Activated CD8-positive, alpha-beta memory T cell treated with anti-CD3 and anti-CD28 coated beads, Interleukin-2, amount 50 U/mL, for 1 hour (primary cell): ENCODE data around the gene BBS4.
"Not testable (repeated sequence)": the region's sequence is repeated elsewhere in the genome, so short reads cannot be mapped to it uniquely, and the experiment has no call there.

ENCODE experiments used
- DNase-seq: peaks from one replicate; pipeline ENCODE4 v3.0.0-alpha.2; 2020; ENCODE audit errors: extremely low read depth

Gene BBS4

DNA sequence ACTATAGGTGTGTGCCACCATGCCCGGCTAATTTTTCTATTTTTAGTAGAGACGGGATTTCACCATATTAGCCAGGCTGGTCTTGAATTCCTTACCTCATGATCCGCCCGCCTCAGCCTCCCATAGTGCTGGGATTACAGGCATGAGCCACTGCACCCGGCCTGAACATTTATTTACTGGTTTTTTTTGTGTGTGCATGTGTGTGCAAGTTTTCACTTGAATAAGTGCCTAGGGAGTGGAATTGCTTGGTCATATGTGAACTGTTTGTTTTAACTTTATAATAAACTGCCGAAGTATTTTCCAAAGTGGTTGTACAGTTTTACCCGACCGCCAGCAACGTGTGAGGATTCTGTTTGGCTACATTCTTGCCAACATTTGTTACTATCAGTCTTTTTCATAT lies 14.1 kb downstream of the BBS4 start:
- no peak for DNase-seq

DNA sequence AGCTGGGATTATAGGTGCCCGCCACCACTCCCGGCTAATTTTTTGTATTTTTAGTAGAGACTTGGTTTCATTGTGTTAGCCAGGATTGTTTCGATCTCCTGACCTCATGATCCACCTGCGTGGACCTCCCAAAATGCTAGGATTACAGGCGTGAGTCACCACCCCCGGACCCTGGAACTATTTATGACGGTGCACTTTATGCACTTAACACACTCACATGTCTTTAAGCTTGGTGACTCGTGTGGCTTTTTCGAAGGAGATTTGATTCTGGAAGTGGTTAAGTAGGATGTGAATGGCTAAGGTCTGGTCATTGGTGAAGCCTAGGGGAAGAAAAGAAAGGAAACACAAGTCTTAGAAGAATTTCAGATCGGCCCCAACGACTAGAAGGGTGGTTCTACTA lies 20.3 kb downstream of the BBS4 start:
- DNase-seq = no peak

DNA sequence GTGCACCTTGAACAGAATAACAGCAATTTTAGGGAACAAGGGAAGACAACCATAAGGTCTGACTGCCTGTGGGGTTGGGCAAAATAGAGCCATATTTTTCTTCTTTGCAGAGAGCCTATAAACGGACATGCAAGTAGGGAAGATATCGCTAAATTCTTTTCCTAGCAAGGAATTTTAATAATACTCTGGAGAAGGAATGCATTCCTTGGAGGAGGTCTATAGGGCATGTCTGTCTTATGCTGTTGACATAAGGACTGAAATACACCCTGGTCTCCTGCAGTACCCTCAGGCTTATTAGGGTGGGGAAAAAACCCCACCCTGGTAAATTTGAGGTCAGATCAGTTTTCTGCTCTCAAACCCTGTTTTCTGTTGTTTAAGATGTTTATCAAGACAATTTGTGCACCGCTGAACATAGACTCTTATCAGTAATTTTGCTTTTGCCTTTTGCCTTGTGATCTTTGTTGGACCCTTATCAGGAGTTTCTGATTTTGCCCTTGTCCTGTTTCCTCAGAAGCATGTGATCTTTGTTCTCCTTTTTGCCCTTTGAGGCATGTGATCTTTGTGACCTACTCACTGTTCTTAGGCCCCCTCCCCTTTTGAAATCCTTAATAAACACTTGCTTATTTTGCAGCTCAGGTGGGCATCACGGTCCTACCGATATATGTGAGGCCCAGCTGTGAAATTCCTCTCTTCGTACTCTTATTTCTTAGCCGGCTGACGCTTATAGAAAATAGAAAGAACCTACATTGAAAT lies 22.7 kb downstream of the BBS4 start:
- DNase-seq = not testable (repeated sequence)

DNA sequence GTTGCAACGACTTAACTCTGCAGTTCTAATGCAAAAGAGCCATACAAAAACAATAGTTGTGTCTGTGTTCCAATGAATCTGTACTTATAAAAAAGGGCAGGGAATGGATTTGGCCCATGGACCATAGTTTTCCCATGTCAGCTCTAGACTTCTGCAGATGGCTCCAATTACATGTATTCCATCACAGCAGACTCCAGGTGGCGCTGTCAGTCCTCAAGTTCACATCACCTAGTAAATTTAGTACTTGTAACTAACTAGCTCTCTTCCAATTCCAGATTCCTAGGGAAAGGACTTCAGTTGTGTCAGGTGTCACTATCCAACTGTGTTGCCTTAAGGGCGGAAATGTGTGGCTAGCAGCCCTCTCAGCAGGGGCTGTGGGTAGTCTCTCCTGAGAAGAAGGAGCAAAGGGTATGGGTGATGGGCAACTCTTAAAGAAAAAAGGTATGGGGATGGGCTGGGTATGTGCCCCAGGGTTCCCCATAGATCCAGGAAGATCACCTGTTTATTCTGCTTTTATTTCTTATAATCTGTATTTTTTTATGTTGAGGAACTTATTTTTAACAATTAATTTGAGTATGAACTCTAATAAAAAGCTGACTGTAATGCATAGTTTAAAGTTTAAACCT lies 36.2 kb downstream of the BBS4 start:
- peak; percentile 19 for DNase-seq

DNA sequence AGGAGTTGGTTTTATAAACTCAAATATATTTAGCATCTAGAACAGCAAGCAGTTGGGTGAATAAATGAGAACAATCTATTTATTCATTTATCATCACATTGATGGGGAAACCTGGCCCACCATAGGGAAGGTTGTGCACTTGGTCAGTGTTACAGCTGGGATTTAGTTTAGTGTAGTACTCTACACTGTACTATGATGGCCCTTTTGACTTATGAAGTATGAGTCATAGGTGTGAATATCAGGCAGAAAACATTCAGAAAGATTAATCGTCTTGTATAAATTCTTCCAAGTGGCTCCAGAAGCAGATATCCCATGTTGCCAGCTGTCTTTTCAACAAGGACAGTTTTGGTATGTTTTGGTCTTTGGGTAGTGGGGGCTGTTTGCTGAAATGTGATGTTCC lies 38.0 kb downstream of the BBS4 start:
- no peak for DNase-seq

DNA sequence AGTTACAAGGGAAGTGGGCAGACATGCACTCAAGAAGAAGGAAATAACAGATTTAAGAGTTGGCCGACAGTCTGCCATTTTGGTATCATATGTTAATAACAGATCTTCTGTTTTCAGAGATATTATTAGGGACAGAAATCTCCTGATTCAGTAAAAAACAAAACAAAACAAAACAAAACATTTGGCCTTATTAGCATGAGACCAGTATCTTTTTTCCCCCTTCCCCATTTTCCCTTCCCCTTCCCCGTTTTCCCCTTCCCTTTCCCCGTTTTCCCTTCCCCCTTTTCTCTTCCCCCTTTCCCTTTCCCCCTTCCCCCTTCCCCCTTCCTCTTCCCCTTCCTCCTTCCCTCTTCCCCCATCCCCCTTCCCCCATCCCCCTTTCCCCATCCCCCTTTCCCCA lies 39.4 kb downstream of the BBS4 start:
- DNase-seq = no peak

DNA sequence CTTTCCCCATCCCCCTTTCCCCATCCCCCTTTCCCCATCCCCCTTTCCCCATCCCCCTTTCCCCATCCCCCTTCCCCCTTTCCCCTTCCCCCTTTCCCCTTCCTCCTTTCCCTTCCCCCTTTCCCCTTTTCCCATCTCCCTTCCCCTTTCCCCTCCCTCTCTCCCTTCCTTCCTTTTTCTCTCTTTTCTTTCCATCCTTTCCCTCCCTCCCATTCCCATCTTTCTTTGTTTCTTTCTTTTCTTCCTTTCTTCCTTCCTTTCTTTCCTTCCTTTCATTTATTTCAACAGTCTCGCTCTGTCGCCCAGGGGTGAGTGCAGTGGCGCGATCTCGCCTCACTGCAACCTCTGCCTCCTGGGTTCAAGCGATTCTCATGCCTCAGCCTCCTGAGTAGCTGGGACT lies 39.8 kb downstream of the BBS4 start:
- DNase-seq = not testable (repeated sequence)

DNA sequence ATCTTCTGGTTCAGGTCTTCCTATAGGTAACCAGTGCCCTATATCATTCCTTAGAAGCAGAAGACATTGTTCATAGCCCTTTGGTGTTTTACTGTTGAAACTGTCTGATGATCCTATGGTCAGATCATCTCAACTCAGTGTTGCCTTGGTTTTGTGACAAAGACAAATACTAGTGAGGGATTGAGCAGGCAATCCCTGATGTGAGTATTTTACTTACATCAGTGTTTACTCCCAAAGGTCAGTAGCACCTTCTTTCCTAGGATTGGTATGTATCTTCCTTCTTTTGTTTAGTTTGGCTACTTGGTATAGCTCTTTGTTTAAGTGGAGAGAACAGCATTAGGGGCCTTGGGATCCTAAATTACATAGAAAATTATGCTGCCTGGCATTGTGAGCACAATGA lies 41.1 kb downstream of the BBS4 start:
- no peak for DNase-seq

DNA sequence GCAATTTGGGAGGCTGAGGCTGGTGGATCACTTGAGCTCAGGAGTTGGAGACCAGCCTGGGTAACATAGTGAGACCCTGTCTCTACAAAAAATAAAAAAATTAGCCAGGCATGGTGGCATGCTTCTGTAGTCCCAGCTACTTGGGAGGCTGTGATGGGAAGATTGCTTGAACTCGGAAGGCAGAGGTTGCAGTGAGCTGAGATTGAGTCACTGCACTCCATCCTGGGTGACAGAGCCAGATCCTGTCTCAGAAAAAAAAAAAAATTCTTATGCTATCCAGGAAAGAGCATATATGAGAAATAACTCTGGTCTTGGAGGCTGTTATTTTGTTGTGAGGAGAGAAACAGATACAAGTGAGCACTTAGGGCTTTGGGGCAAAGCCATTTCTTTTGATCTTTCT lies 42.2 kb downstream of the BBS4 start:
- DNase-seq = not testable (repeated sequence)

DNA sequence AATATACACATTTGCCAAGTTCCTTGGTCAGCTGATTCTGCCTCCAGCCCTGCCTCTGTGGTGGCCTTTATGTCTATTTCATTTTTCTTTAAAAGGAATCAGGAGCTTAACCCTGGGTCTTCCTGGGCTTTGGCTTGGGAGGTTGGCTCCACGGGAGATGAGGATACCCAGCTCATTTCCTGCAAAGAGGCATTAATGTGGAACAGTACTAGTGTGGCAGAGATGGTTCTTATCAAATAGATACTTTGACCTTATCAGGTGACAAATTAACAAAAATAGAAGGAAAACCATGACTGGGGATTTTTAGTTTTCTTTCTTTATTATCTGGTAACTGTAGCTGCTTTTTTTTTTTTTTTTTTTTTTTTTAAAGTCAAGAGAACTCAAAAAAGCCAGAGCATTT lies 42.8 kb downstream of the BBS4 start:
- DNase-seq = no peak

DNA sequence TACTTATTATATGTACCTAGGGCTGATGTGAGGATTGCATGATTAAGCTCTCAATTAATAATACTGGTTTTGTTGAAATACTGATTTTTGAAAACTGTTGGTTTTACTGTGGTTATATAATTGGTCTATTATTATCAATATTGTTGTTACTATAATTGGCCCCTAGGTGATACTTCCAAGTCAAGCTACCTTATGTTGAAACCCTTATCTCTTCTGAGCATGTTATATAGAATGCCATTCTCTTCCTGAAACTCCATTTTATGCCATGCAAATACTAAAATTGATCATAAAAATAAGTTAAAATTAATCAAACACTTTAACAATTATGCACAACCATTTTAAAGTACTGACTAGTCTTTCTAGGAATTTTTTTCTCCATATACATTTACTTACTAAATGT lies 46.1 kb downstream of the BBS4 start:
- no peak for DNase-seq

DNA sequence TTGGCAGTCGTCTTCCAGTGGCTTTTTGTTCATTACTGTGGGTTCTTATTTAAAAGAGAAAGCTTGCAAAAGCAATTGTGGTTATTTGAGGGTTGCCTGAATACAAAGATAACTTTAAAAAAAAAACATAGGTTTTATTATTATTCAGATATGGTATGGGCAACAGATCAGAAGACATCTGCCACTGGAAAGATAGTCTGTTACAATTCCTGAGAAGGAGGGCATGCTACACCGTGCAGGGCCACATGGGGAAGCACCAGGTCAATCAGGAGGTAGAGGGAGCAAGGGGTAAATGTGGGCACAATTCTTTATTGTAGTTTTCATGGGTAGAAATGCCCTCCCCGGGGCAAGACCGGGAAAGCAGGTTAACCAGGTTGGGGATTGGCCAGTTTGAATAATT lies 46.5 kb downstream of the BBS4 start:
- DNase-seq = no peak

DNA sequence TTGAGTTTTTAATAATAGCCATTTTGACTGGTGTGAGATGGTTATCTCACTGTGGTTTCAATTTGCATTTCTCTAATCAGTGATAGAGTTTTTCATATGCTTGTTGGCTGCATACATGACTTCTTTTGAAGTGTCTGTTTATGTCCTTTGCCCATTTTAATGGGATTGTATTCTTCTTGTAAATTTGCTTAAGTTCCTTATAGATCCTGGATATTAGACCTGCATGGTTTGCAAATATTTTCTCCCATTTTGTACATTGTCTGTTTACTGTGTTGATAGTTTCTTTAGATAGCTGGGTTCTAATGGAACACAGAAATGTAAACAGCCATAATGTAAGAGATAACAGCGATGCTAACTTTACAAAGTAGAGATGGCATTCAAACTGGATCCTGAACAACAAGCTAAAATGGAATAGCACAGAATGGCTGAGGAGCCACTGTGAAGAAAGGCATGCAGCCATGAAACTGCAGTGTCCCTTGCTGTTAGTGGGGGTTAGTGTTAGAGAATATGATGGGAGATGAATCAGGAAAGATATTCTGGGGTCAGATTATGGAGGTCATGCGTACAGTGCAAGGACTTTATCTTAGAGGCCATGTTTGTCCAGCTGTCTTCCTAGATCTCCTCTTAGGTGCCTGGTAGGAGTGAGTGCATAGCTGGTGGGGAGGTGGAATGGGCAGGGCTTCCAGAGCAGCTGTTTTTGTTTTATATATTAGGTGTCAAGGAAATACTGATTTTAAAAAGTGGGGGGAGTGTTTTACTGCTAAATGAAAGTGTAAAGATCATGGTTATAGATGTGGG lies 48.1 kb downstream of the BBS4 start:
- no peak for DNase-seq

DNA sequence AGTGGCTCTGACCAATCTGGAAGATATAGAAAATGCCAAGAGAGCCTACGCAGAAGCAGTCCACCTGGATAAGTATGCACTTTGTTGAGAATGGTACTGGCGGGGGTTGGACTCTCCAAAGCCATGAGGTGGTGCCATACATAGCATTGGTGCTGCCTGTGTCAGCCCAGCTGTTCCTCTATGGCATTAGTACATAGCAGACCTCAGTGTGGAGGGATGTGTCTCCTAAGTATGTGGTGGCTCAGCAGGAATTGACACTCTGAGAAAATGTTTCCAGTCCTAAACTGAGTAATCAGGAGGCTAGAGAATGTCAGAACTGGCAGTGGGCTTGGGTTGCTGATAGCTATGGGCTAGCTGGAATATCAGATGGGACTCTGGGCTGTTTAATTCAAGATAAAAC lies 49.1 kb downstream of the BBS4 start:
- no peak for DNase-seq

DNA sequence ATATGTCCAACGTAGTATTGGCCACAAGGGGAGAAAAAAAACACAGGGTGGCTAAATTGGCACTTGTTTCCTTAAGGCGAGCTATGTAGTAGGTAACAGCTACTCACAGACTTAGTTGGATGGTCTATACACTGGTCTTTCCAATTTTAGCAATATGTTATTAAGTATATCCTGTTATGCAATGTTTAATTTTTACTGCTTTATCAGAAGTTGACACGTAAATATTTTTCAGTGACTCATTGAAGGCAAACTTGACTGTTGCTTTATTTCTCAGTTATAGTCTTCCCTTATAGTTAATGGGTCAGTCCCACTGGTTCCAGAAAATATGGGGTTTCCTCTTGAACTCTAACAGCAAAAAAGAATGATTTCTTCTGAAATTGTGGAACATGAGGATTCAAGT lies 51.1 kb downstream of the BBS4 start:
- no peak for DNase-seq

DNA sequence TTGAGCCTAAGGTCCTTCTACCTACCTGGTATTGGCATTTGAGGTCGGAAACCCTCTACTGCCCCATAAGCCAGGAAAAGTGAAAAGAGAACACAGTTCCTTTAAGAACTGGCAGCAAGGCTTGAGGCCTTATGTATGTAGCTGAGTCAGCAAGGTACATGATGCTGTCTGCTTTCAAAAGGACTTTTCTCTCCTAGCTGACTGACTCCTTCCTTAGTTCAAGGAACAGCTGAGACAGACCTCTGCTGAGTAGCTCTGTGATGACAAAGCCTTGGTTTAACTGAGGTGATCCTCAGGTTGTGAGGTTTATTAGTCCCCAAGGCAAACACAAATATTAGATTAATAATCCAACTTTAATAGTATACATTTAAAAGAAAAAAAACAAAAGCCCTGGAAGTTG lies 51.7 kb downstream of the BBS4 start:
- no peak for DNase-seq

DNA sequence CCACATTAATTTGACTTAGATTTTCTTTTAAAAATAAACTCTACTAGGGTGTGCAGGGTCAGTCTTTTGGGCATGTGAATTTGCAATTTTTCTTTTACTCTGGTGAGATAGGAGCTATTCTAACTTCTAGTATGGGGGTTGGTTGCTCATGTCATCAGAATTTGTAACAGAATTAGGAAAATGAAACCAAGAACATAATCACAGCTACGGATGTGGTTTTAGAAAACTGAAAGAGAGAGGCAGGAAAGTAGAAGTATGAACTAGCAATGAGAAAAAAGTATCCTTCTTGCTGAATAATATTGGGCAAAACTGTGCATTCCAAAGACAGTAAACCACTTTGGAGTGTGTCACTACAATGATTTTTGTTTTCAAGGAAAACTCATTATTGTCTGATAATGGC lies 54.2 kb downstream of the BBS4 start:
- DNase-seq = no peak

DNA sequence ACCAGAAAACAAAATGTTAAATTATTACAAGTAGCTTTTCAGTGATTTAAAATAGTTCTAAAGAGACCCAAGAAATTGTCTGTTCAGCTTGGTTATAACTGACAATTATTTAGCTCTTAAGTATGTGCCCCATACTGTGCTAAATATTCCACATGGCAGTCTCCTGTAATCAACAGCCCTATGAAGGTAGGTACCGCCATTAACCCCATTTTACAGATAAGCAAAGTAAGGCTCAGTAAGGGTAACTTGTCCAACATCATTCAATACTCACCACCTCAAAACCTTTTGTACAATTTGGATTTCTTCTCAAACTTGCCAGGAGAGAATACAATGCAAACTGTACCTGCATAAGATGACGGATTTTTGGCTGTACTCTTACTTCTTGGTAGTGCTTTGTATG lies 63.7 kb downstream of the BBS4 start:
- DNase-seq = no peak

DNA sequence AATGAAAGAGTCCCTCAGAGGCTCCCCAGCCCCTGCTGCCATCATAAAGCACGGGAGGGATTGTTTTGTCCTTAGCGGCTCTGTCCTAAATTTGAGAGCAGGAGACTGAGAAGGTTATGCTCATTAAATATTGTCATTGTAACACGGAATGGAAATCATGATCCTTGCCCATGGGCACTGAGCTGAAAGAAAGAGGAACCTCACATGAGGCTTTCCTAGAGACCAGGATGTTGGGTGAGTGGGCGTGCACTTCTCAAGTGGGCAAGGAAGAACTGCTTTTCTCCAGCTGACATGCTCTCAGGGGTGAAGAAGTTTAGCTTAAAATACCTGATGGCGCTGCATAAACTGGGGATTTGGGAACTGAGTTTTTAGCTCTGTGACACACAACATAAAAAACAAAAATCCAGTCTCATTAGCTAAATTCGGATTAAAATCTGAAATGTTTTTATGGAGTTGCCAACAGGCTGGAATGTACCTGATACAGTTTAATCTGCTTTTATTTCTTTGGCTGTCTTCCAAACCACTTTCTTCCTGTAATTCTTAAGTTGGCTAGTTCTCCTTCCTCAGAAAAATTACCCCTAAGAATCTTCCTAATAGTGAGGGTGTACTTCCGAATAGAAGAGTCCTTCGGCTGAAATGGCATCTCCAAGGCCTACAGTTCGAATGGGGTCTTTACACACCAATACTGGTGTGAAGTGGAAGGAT lies 65.9 kb downstream of the BBS4 start:
- DNase-seq = no peak

DNA sequence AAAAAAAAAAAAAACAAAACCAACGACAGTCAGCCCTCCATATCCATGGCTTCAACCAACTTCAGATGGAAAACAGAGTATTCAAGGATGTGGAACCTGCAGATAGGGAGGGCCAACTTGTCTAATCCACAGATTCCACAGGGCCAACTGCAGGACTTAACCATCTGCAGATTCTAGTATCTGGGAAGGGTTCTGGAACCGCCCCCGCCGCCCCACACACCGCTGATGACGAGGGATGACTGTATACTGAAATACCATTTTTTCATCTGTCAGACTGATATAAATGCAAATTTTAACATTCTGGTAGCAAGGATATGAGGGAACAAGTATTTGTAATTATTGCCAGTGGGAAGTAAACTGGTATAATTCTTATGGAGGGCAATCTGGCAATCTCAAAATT lies 68.1 kb downstream of the BBS4 start:
- no peak for DNase-seq

DNA sequence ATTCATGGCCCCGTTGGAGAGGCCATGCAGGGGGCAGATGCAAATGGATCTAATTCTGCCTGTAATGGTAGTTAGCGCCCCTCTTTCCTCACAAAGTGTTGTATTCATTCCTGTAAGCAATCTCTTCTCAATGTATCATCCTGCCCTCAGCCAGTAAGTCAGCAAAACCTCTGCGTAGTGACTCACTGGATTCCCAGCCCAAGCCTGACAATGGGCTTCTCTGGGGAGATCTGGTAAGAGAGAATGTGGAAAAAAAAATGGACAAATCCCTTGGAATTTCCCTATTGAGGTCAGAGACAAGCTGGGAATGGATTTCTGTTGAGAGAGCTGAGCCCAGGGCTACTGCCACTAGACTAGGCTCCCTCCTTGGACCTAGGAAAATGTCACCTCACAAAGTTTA lies 72.2 kb downstream of the BBS4 start:
- no peak for DNase-seq

DNA sequence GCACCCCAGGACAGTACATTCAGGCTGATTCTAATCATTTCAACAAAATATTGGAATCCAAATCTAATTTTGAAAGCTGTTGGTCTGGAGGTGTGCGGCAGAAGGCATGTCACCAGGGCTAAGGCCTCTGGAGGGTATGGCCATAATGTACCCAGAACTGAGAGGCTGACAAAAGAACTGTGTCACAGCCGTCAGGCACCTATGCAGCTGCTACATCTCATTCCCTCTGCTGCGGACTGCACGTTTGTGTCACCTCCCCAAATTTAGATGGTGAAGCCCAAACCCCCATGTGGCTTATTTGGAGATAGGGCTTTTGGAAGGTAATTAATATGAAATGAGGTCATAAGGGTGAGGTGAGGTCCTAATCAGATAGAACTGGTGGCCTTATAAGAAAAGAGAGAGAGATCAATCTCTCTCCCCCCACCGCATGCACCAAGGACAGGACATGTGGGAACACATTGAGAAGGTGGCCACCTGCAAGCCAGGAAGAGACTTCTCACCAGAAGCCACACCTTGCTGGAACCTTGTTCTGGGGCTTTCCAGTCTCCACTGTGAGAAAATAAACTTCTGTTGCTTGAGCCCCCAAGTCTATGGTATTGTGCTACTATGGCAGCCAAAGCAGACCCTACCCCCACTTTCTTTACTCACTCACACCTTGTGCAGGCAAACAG lies 74.7 kb downstream of the BBS4 start:
- no peak for DNase-seq
